Naive thymus-derived CD8-positive, alpha-beta T cell (primary cell): ENCODE measurements around the gene TCTN2. TPM values are rescaled to one million over a fixed set of nuclear protein-coding genes. Genes with fewer than 3 reads are reported as not detected.

Experiments used
- ATAC-seq, 2 donors: fragments of 150-1000 bp; cut with Tn5 transposase in 1 of 2; sonication (Bioruptor Pico), chemical (Tn5 transposase) in 1 of 2; 1 replicate in 1 of 2; 2 replicates in 1 of 2; pipeline ENCODE4 v1.10.0; 2021; ENCODE audit warnings: mild to moderate bottlenecking in 2 of 2, moderate library complexity in 2 of 2
- POLR2A ChIA-PET: fragments of 350-600 bp; sonication (Branson Sonifier 250); formaldehyde crosslinking; loops from one replicate; lab custom pipeline; 2021; ENCODE audit warnings: antibody characterized with exemption; lab: Charles Lee
- DNase-seq, 10 donors: peaks; one replicate each; pipeline versions ENCODE4 v3.0.0 to v3.0.0-alpha.2; 2020 to 2022
- H3K27ac Mint-ChIP-seq, 10 donors: one replicate each; pipeline ENCODE4 v1.8.0; 2020 to 2022; ENCODE audit warnings: mild to moderate bottlenecking in 10 of 10, mixed read lengths in 10 of 10, moderate library complexity in 4 of 10, inconsistent platforms in 1 of 10
- H3K27me3 Mint-ChIP-seq, 5 donors: one replicate each; pipeline ENCODE4 v1.8.0; 2021 to 2022; ENCODE audit warnings: mixed read lengths in 5 of 5
- H3K36me3 Mint-ChIP-seq, 3 donors: one replicate each; pipeline ENCODE4 v1.8.0; 2020 to 2022; ENCODE audit warnings: mixed read lengths in 3 of 3, mild to moderate bottlenecking in 2 of 3, inconsistent platforms in 1 of 3
- H3K4me1 Mint-ChIP-seq, 4 donors: one replicate each; pipeline ENCODE4 v1.8.0; 2021 to 2022; ENCODE audit warnings: mixed read lengths in 4 of 4
- H3K4me3 Mint-ChIP-seq, 10 donors: one replicate each; pipeline ENCODE4 v1.8.0; 2020 to 2022; ENCODE audit warnings: mild to moderate bottlenecking in 10 of 10, mixed read lengths in 10 of 10, moderate library complexity in 6 of 10, inconsistent platforms in 1 of 10
- H3K9me3 Mint-ChIP-seq, 9 donors: one replicate each; pipeline ENCODE4 v1.8.0; 2020 to 2022; ENCODE audit warnings: mixed read lengths in 9 of 9, mild to moderate bottlenecking in 3 of 9, inconsistent platforms in 1 of 9, moderate library complexity in 1 of 9
- polyA plus RNA-seq, 3 donors: library from polyadenylated mRNA; unstranded; fragments of 300-500 nt; fragmentation: Illumina TruSeq; gene quantifications; one replicate each; pipeline ENCODE4 v1.2.3, GENCODE V29; 2021
- total RNA-seq, 8 experiments: library from RNA in 2 of 8; stranded (reverse) in 2 of 8; gene quantifications; one replicate each; pipeline ENCODE4 v1.2.3 and lab custom pipeline; 2021 to 2026

TCTN2 gene
- 1 to 10 TPM; 6.3 to 7.8 TPM for total RNA-seq
- polyA plus RNA-seq = 1 to 10 TPM; 1.0 to 1.8 (median 1.6) TPM
- 5.9 to 28.0 (median 10.5) reads per million in 6 experiments for total RNA-seq (lab: John Stamatoyannopoulos, UW)

GRCh38 chr12:123670882-123671728, at the start of gene TCTN2:
Gene TCTN2, plus strand, starts transcription at chr12:123671113. Its CDS starts 128 bp downstream, at chr12:123671241.
- Mint-ChIP-seq H3K4me1 (peaks cover 4 to 20% (median 14%) of the 10 kb centered on the region in 4 donors), H3K36me3 (peaks cover 0 to 25% (median 2%) of the 10 kb centered on the region in 3 donors), H3K27ac (peak within 1 kb of the TSS; percentile 16 to 93 (median 78)), H3K27me3 (no peaks in the 10 kb centered on the region), H3K4me3 (peak within 1 kb of the TSS; percentile 83 to 92 (median 89)), H3K9me3 (no peaks in the 10 kb centered on the region)
- DNase-seq (peak; percentile 89 to 96 (median 92)), ATAC-seq (peak; percentile 99 to 100)
- POLR2A ChIA-PET = interaction anchor here (0.6 to 1.7 kb wide), 4 partner anchors 41 to 1571 kb away, joined by 3 to 11 read pairs (median 3); partner anchors contain the start of gene ATP6V0A2

- ATAC-seq (no peak), DNase-seq (no peak)
- Mint-ChIP-seq H3K36me3 (peaks cover 13 to 90% (median 31%) of the 10 kb centered on the region in 3 donors), H3K27ac (peak overlapping the region in 2 of 10 donors; percentile 20 to 35), H3K27me3 (no peaks in the 10 kb centered on the region), H3K9me3 (no peaks in the 10 kb centered on the region), H3K4me3 (peak overlapping the region in 1 of 10 donors; percentile 45), H3K4me1 (peaks cover 0 to 5% (median 3%) of the 10 kb centered on the region in 4 donors)
- POLR2A ChIA-PET = interaction anchor here (0.8 to 1.3 kb wide), 2 partner anchors 10 to 353 kb away, joined by 3 to 5 read pairs; no protein-coding TSS in a partner anchor
Measured at GRCh38 chr12:123621619-123622530, 49.0 kb upstream of the TCTN2 start.

- Mint-ChIP-seq H3K9me3 (no peaks in the 10 kb centered on the region), H3K4me1 (peaks cover 23 to 36% (median 34%) of the 10 kb centered on the region in 4 donors), H3K36me3 (peaks cover 5 to 35% (median 10%) of the 10 kb centered on the region in 3 donors), H3K4me3 (peak within 1 kb of the TSS; percentile 92 to 99 (median 95)), H3K27me3 (no peaks in the 10 kb centered on the region), H3K27ac (peak within 1 kb of the TSS; percentile 90 to 99 (median 98))
- ATAC-seq = peak; percentile 95 to 97
- POLR2A ChIA-PET = interaction anchor here (0.5 to 2.2 kb wide), 5 partner anchors 31 to 433 kb away, joined by 3 to 8 read pairs (median 5); partner anchors contain the start of genes ATP6V0A2, DDX55, MPHOSPH9 and MTRFR
- peak; percentile 89 to 97 (median 96) for DNase-seq
Measured at GRCh38 chr12:123633379-123634141, 37.4 kb upstream of the TCTN2 start, which contains the start of the genes EIF2B1 and GTF2H3. Gene EIF2B1, minus strand, starts transcription at chr12:123633686. Its CDS starts 129 bp downstream, at chr12:123633557. Gene GTF2H3, plus strand, starts transcription at chr12:123633829. Its CDS starts 31 bp downstream, at chr12:123633860.

- H3K9me3 Mint-ChIP-seq = no peaks in the 10 kb centered on the region
- H3K27me3 Mint-ChIP-seq = no peaks in the 10 kb centered on the region
- peak overlapping the region; percentile 92 to 99 (median 95) for H3K4me3 Mint-ChIP-seq
- H3K4me1 Mint-ChIP-seq = peaks cover 23 to 36% (median 34%) of the 10 kb centered on the region in 4 donors
- POLR2A ChIA-PET = interaction anchor here (0.5 to 2.2 kb wide), 4 partner anchors 12 to 401 kb away, joined by 3 to 5 read pairs (median 4); partner anchors contain the start of genes ATP6V0A2, MPHOSPH9 and MTRFR
- no peak for DNase-seq
- ATAC-seq = no peak
- peak overlapping the region; percentile 90 to 99 (median 98) for H3K27ac Mint-ChIP-seq
- peaks cover 5 to 29% (median 10%) of the 10 kb centered on the region in 3 donors for H3K36me3 Mint-ChIP-seq
Measured at GRCh38 chr12:123634142-123634561, 36.8 kb upstream of the TCTN2 start.

GRCh38 chr12:123643911-123644310, 27.0 kb upstream of the TCTN2 start:
- Mint-ChIP-seq H3K36me3 (peaks cover 0 to 72% (median 15%) of the 10 kb centered on the region in 3 donors), H3K4me1 (peaks cover 0 to 8% (median 3%) of the 10 kb centered on the region in 4 donors), H3K4me3 (no peak overlapping the region), H3K27ac (peak overlapping the region in 1 of 10 donors; percentile 9), H3K27me3 (no peaks in the 10 kb centered on the region), H3K9me3 (no peaks in the 10 kb centered on the region)
- DNase-seq (no peak), ATAC-seq (no peak)
- POLR2A ChIA-PET = no interaction called here

- ATAC-seq (no peak), DNase-seq (no peak)
- H3K4me3 Mint-ChIP-seq = no peak overlapping the region
- H3K27me3 Mint-ChIP-seq = no peaks in the 10 kb centered on the region
- H3K27ac Mint-ChIP-seq = no peak overlapping the region
- peaks cover 0 to 76% (median 15%) of the 10 kb centered on the region in 3 donors for H3K36me3 Mint-ChIP-seq
- H3K9me3 Mint-ChIP-seq = no peaks in the 10 kb centered on the region
- H3K4me1 Mint-ChIP-seq = peaks cover 0 to 6% (median 3%) of the 10 kb centered on the region in 4 donors
- POLR2A ChIA-PET = interaction anchor here (0.8 kb wide), 1 partner anchor 11 kb away, joined by 4 read pairs; no protein-coding TSS in a partner anchor
Measured at GRCh38 chr12:123645380-123645779, 25.5 kb upstream of the TCTN2 start.

- peaks cover 0 to 6% (median 3%) of the 10 kb centered on the region in 4 donors for H3K4me1 Mint-ChIP-seq
- ATAC-seq (no peak), DNase-seq (no peak)
- H3K27ac Mint-ChIP-seq = no peak overlapping the region
- POLR2A ChIA-PET = interaction anchor here (0.8 kb wide), 1 partner anchor 11 kb away, joined by 4 read pairs; no protein-coding TSS in a partner anchor
- H3K36me3 Mint-ChIP-seq = peaks cover 0 to 76% (median 19%) of the 10 kb centered on the region in 3 donors
- no peak overlapping the region for H3K4me3 Mint-ChIP-seq
- no peaks in the 10 kb centered on the region for H3K27me3 Mint-ChIP-seq
- H3K9me3 Mint-ChIP-seq = no peaks in the 10 kb centered on the region
Measured at GRCh38 chr12:123645878-123646277, 25.0 kb upstream of the TCTN2 start.

GRCh38 chr12:123648401-123648800, 22.5 kb upstream of the TCTN2 start:
- Mint-ChIP-seq H3K27me3 (no peaks in the 10 kb centered on the region), H3K36me3 (peaks cover 0 to 76% (median 26%) of the 10 kb centered on the region in 3 donors), H3K4me1 (peaks cover 0 to 3% (median 1%) of the 10 kb centered on the region in 4 donors), H3K27ac (peak overlapping the region in 1 of 10 donors; percentile 2), H3K4me3 (no peak overlapping the region), H3K9me3 (no peaks in the 10 kb centered on the region)
- POLR2A ChIA-PET = no interaction called here
- DNase-seq = no peak
- no peak for ATAC-seq

GRCh38 chr12:123654129-123654701, 16.7 kb upstream of the TCTN2 start:
- Mint-ChIP-seq H3K27ac (peak overlapping the region in 2 of 10 donors; percentile 10 to 48), H3K27me3 (no peaks in the 10 kb centered on the region), H3K36me3 (peaks cover 0 to 75% (median 19%) of the 10 kb centered on the region in 3 donors), H3K4me3 (no peak overlapping the region), H3K9me3 (no peaks in the 10 kb centered on the region), H3K4me1 (peaks cover 0 to 2% (median 0%) of the 10 kb centered on the region in 4 donors)
- DNase-seq = no peak
- ATAC-seq = no peak
- POLR2A ChIA-PET = no interaction called here

GRCh38 chr12:123655420-123655819, 15.5 kb upstream of the TCTN2 start:
- POLR2A ChIA-PET = no interaction called here

More at GRCh38 chr12:123655420-123655819, 15.5 kb upstream of the TCTN2 start:
- Mint-ChIP-seq H3K27me3 (no peaks in the 10 kb centered on the region), H3K36me3 (peaks cover 0 to 79% (median 20%) of the 10 kb centered on the region in 3 donors), H3K9me3 (no peaks in the 10 kb centered on the region), H3K4me1 (peaks cover 0 to 2% (median 0%) of the 10 kb centered on the region in 4 donors), H3K4me3 (no peak overlapping the region), H3K27ac (peak overlapping the region in 1 of 10 donors; percentile 49)
- DNase-seq (no peak), ATAC-seq (no peak)
